K562 (cell line): ENCODE data around the gene TIMP1.

ENCODE experiments used
- DMBX1 ChIP-seq: fragments of 250-450 bp; sonication (Bioruptor Pico); IDR thresholded peaks from 2 replicates; pipeline ENCODE4 v1.8.0; 2022; ENCODE audit warnings: inconsistent platforms, mild to moderate bottlenecking, moderate library complexity, borderline replicate concordance
- EGR1 ChIP-seq: fragments of 450-650 bp; conservative IDR thresholded peaks from 2 replicates; pipeline ENCODE4 v1.6.1; 2017; ENCODE audit warnings: mild to moderate bottlenecking
- SNRNP70 ChIP-seq: fragments of 200-400 bp; formaldehyde crosslinking; optimal IDR thresholded peaks from 2 replicates; pipeline ENCODE3; 2017; ENCODE audit warnings: low read depth, low read length
- ZNF79 ChIP-seq: fragments of 250-450 bp; sonication (Bioruptor Pico); IDR thresholded peaks from 2 replicates; pipeline ENCODE4 v1.4.0; 2020; ENCODE audit warnings: low read depth, mild to moderate bottlenecking, moderate library complexity

DNA sequence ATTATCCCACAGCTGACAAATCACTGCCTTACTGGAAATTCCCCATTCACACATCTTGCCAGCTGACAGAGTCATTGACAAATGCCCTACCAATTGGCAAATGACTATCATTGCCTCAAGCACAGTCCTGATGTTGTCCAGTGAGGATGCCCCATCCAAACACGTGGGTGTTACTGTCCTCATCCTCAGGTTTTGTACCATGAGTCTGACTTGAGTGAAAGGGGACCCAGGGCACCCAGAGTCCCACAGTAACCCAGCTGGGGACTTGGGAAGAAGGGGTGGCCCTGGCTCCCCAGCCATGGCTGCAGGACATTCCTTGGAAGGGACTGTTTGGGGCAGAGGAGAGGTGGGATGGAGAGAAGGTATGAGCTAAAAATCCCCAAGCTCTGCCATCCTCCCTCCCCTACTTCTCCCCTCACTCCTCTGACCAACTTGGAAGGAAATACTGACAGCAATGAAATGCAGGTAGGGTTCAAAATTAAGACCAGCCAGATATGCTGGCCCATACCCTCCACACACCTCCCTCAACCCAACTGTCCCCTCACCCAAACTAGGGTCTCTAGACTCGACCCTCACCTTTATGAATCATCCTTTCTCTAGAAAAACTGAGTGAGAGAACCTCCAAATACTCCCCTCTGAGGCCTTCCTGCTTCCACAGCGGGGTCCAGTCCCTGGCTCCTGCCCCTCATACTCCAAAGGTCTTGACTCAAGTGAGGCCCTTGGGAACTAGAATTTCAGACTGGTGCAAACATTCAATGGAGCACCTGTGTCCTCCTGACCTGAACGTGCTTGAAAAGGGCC lies 5.1 kb downstream of the TIMP1 start:
- TF ChIP-seq DMBX1 (CRISPR knock-in tag) (no peak), EGR1 (no peak), SNRNP70 (no peak), ZNF79 (CRISPR knock-in tag) (no peak)
